H1 (cell line): ENCODE measurements around the gene TUBD1. TPM values are rescaled to one million over a fixed set of nuclear protein-coding genes. Genes with fewer than 3 reads are reported as not detected.

Source experiments
- CTCF ChIA-PET: fragments of 300-600 bp; sonication (Branson Sonifier 250); formaldehyde crosslinking; loops from one replicate; lab custom pipeline; 2021; ENCODE audit not compliant: partially characterized antibody; lab: Charles Lee
- POLR2A ChIA-PET: fragments of 300-600 bp; sonication (Branson Sonifier 250); formaldehyde crosslinking; loops from one replicate; lab custom pipeline; 2021; ENCODE audit warnings: inconsistent platforms; ENCODE audit not compliant: partially characterized antibody; lab: Charles Lee
- DNase-seq, 2 experiments: peaks; one replicate each; pipeline versions ENCODE4 v3.0.0 to v3.0.0-alpha.2; 2010 to 2022; ENCODE audit warnings: low spot score in 2 of 2, low read depth in 1 of 2, mixed read lengths in 1 of 2
- FAIRE-seq: peaks from 2 replicates; lab custom pipeline; 2011; peaks lifted over from hg19 to GRCh38; lab: Jason Lieb, UNC
- H2AFZ ChIP-seq: 2 replicates; pipeline ENCODE4 v1.8.1; 2012; ENCODE audit warnings: low read length, inconsistent platforms
- H2AK5ac ChIP-seq: 2 replicates; pipeline ENCODE4 v1.6.1; 2013; ENCODE audit warnings: low read depth, low read length
- H2BK120ac ChIP-seq: replicated peaks from 2 replicates; pipeline ENCODE3; 2013; ENCODE audit warnings: low read depth, low read length, inconsistent platforms
- H2BK12ac ChIP-seq: 2 replicates; pipeline ENCODE4 v1.6.1; 2013; ENCODE audit warnings: low read depth, low read length
- H2BK15ac ChIP-seq: 2 replicates; pipeline ENCODE4 v1.6.1; 2013; ENCODE audit warnings: low read length
- H2BK20ac ChIP-seq: 2 replicates; pipeline ENCODE4 v1.6.1; 2013; ENCODE audit warnings: low read length
- H2BK5ac ChIP-seq: 2 replicates; pipeline ENCODE4 v1.6.1; 2013; ENCODE audit warnings: low read depth, low read length
- H3K14ac ChIP-seq: 2 replicates; pipeline ENCODE4 v1.6.1; 2013; ENCODE audit warnings: inconsistent platforms; ENCODE audit not compliant: insufficient read length
- H3K18ac ChIP-seq: 2 replicates; pipeline ENCODE4 v1.6.1; 2013; ENCODE audit warnings: low read length; ENCODE audit errors: extremely low read depth
- H3K23ac ChIP-seq: 2 replicates; pipeline ENCODE4 v1.6.1; 2013; ENCODE audit warnings: inconsistent platforms; ENCODE audit not compliant: insufficient read length
- H3K23me2 ChIP-seq: 2 replicates; pipeline ENCODE4 v1.6.1; 2013; ENCODE audit warnings: low read depth, low read length
- H3K27ac ChIP-seq: 2 replicates; pipeline ENCODE4 v1.6.1; 2011; ENCODE audit warnings: low read depth, low read length, inconsistent platforms
- H3K27me3 ChIP-seq, 4 experiments: replicated peaks in 1 of 4; 1 replicate in 1 of 4; 2 replicates in 3 of 4; pipeline versions ENCODE4 v1.6.1 to v1.8.1; 2011 to 2013; ENCODE audit warnings: low read length in 3 of 4, mild to moderate bottlenecking in 3 of 4, inconsistent platforms in 2 of 4, mixed read lengths in 2 of 4, moderate library complexity in 1 of 4; ENCODE audit not compliant: control insufficient read depth in 3 of 4, insufficient read depth in 3 of 4; ENCODE audit errors: extremely low read depth in 1 of 4
- H3K36me3 ChIP-seq, 4 experiments: 2 replicates each; pipeline versions ENCODE4 v1.6.1 to v1.8.1; 2011 to 2013; ENCODE audit warnings: mild to moderate bottlenecking in 4 of 4, low read length in 3 of 4, moderate library complexity in 2 of 4, control low read depth in 1 of 4, inconsistent platforms in 1 of 4; ENCODE audit not compliant: insufficient read depth in 4 of 4, control insufficient read depth in 2 of 4
- H3K4ac ChIP-seq: replicated peaks from 2 replicates; pipeline ENCODE3; 2013; ENCODE audit warnings: low read length, low read depth, mixed read lengths, inconsistent platforms; ENCODE audit not compliant: insufficient read length
- H3K4me1 ChIP-seq, 4 experiments: replicated peaks in 1 of 4; 1 replicate in 1 of 4; 2 replicates in 3 of 4; pipeline versions ENCODE4 v1.6.1 to v1.8.1; 2011 to 2013; ENCODE audit warnings: low read length in 3 of 4, inconsistent platforms in 2 of 4, mixed read lengths in 1 of 4; ENCODE audit not compliant: insufficient read depth in 4 of 4, control insufficient read depth in 3 of 4
- H3K4me2 ChIP-seq, 2 experiments: 2 replicates each; pipeline versions ENCODE4 v1.6.1 to v1.8.1; 2011 to 2013; ENCODE audit warnings: low read depth in 2 of 2, low read length in 2 of 2, control low read depth in 1 of 2, inconsistent platforms in 1 of 2, mild to moderate bottlenecking in 1 of 2; ENCODE audit not compliant: insufficient read depth in 1 of 2
- H3K4me3 ChIP-seq, 4 experiments: fragments of 200-600, 300-600 bp in 1 of 4; sonication (generic), shearing (Covaris generic), sonication (Bioruptor Twin) in 1 of 4; 2 replicates each; pipeline versions ENCODE4 v1.5.1 to v1.8.1; 2011 to 2016; ENCODE audit warnings: low read length in 4 of 4, low read depth in 3 of 4, control low read depth in 2 of 4, inconsistent platforms in 2 of 4, mild to moderate bottlenecking in 2 of 4, mixed read lengths in 1 of 4, moderate library complexity in 1 of 4; ENCODE audit not compliant: insufficient read depth in 2 of 4; ENCODE audit errors: extremely low read depth in 1 of 4
- H3K56ac ChIP-seq: replicated peaks from 2 replicates; pipeline ENCODE3; 2013; ENCODE audit warnings: low read depth, mild to moderate bottlenecking, mixed read lengths, low read length, inconsistent platforms; ENCODE audit not compliant: insufficient read length
- H3K79me1 ChIP-seq: 2 replicates; pipeline ENCODE4 v1.6.1; 2013; ENCODE audit warnings: low read depth, low read length, control low read depth
- H3K79me2 ChIP-seq, 2 experiments: 2 replicates each; pipeline versions ENCODE4 v1.6.1 to v1.8.1; 2012 to 2013; ENCODE audit warnings: low read length in 2 of 2, mild to moderate bottlenecking in 2 of 2, inconsistent platforms in 1 of 2; ENCODE audit not compliant: insufficient read depth in 2 of 2, control insufficient read depth in 1 of 2
- H3K9ac ChIP-seq, 4 experiments: replicated peaks in 1 of 4; 1 replicate in 1 of 4; 2 replicates in 3 of 4; pipeline versions ENCODE4 v1.6.1 to v1.8.1; 2011 to 2013; ENCODE audit warnings: low read depth in 3 of 4, low read length in 3 of 4, control low read depth in 2 of 4, mild to moderate bottlenecking in 2 of 4, moderate library complexity in 2 of 4, inconsistent platforms in 1 of 4; ENCODE audit errors: extremely low read depth in 1 of 4
- H3K9me3 ChIP-seq, 2 experiments: 2 replicates each; pipeline versions ENCODE4 v1.6.1 to v1.8.1; 2012 to 2013; ENCODE audit warnings: mild to moderate bottlenecking in 2 of 2, moderate library complexity in 2 of 2, control low read depth in 1 of 2, inconsistent platforms in 1 of 2, low read depth in 1 of 2, low read length in 1 of 2, mixed read lengths in 1 of 2; ENCODE audit not compliant: insufficient read depth in 2 of 2
- H4K20me1 ChIP-seq, 2 experiments: replicated peaks in 1 of 2; 2 replicates each; pipeline versions ENCODE3 to v1.8.1; 2011 to 2013; ENCODE audit warnings: inconsistent platforms in 2 of 2, low read length in 2 of 2, mild to moderate bottlenecking in 1 of 2; ENCODE audit not compliant: insufficient read depth in 2 of 2, control insufficient read depth in 1 of 2
- H4K5ac ChIP-seq: 2 replicates; pipeline ENCODE4 v1.6.1; 2013; ENCODE audit warnings: low read length, low read depth, mixed read lengths, inconsistent platforms; ENCODE audit not compliant: insufficient read length
- H4K8ac ChIP-seq: 2 replicates; pipeline ENCODE4 v1.8.0; 2013; ENCODE audit warnings: mild to moderate bottlenecking, moderate library complexity, low read length, inconsistent platforms; ENCODE audit not compliant: insufficient read depth; ENCODE audit errors: extremely low read depth
- H4K91ac ChIP-seq: replicated peaks from 2 replicates; pipeline ENCODE3; 2013; ENCODE audit warnings: low read length, mixed read lengths, inconsistent platforms; ENCODE audit not compliant: insufficient read length
- EP300 ChIP-seq, 2 experiments: IDR thresholded peaks; 1 replicate in 1 of 2; 2 replicates in 1 of 2; pipeline ENCODE4 v1.6.1; 2011 to 2012; ENCODE audit warnings: low read depth in 2 of 2, low read length in 2 of 2, mild to moderate bottlenecking in 2 of 2, borderline replicate concordance in 1 of 2, inconsistent platforms in 1 of 2, moderate library complexity in 1 of 2
- HDAC2 ChIP-seq, 2 experiments: fragments of 300-600 bp in 1 of 2; sonication (generic) in 1 of 2; IDR thresholded peaks; 2 replicates each; pipeline ENCODE4 v1.6.1; 2011 to 2012; ENCODE audit warnings: low read depth in 2 of 2, low read length in 2 of 2, mild to moderate bottlenecking in 2 of 2, moderate library complexity in 2 of 2, borderline replicate concordance in 1 of 2, inconsistent platforms in 1 of 2
- WGBS, 2 experiments: shearing (Covaris generic) in 1 of 2; methylation state at CpG; one replicate each; pipeline versions ENCODE4 v1.1.6 to v1.1.7; 2013 to 2015; ENCODE audit warnings: low lambda C conversion rate in 2 of 2, mixed read lengths in 2 of 2, inconsistent platforms in 1 of 2, low coverage in 1 of 2, missing lambda C conversion rate in 1 of 2; ENCODE audit not compliant: insufficient replicate concordance in 2 of 2, insufficient coverage in 1 of 2, insufficient read length in 1 of 2; ENCODE audit errors: extremely low coverage in 1 of 2, missing lambda C conversion rate in 1 of 2; 5-methylcytosine and 5-hydroxymethylcytosine counted together
- polyA plus RNA-seq, 7 experiments: library from polyadenylated mRNA; depleted of rRNA in 3 of 7; stranded (reverse) in 5 of 7; unstranded in 2 of 7; fragments of >200 nt in 5 of 7; fragments of 200-250 nt in 2 of 7; gene quantifications; 1 replicate in 5 of 7; 2 replicates in 1 of 7; 4 replicates in 1 of 7; pipeline versions ENCODE4 v1.2.1 to v1.2.3, GENCODE V29; 2011 to 2013; ENCODE audit warnings: missing spikeins in 2 of 7, mixed read lengths in 2 of 7
- total RNA-seq: library from RNA; stranded (reverse); fragmentation: NEBNext Ultra II Directional; extraction: Animal tissue kit (Norgen Biotek cat#: 25700); gene quantifications from 2 replicates; pipeline ENCODE4 v1.2.1, GENCODE V29; 2021
- TF ChIP-seq, protein P1 (sequence below): IDR thresholded peaks from 2 replicates; pipeline ENCODE4 v1.6.1; 2012; ENCODE audit warnings: inconsistent platforms
- TF ChIP-seq, protein P2 (sequence below): IDR thresholded peaks from 2 replicates; pipeline ENCODE4 v1.6.1; 2011; ENCODE audit warnings: low read depth, mild to moderate bottlenecking, low read length; ENCODE audit not compliant: insufficient read depth

Gene TUBD1
- total and polyA plus RNA-seq, 2 of the 8 experiments (the other 6 are each of a cell fraction or from before 2014, with no cell fraction given): 9.1 to 17.5 TPM

DNA sequence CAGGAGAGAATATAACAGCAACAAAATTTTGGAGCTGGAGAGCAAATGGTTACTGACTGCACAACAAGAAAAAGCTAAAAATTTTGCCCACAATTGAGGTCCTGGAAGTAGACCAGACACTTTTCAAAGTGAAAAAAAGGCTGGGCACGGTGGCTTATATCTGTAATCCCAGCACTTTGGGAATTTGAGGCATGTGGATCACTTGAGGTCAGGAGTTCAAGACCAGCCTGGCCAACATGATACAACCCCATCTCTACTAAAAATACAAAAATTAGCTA is 22.9 kb downstream of the TUBD1 start:
- FAIRE-seq (no peak), DNase-seq (no peak)
- Histone ChIP-seq H3K23ac (no peak overlapping the region), H3K9ac (no peak overlapping the region), H3K27me3 (no peaks in the 10 kb centered on the region), H3K56ac (no peak overlapping the region), H3K18ac (no peak overlapping the region), H2BK120ac (no peak overlapping the region), H2BK15ac (no peak overlapping the region), H3K27ac (no peak overlapping the region), H3K36me3 (peaks cover 0 to 12% (median 4%) of the 10 kb centered on the region in 4 experiments; a peak in 2 of 8 replicates), H3K4me1 (no peaks in the 10 kb centered on the region), H3K14ac (no peak overlapping the region), H4K20me1 (no peaks in the 10 kb centered on the region), H3K23me2 (no peaks in the 10 kb centered on the region), H3K9me3 (no peaks in the 10 kb centered on the region; a peak in 1 of 4 replicates), H3K4me2 (no peak overlapping the region), H3K79me2 (no peaks in the 10 kb centered on the region), H4K8ac (no peak overlapping the region), H2BK5ac (no peak overlapping the region), H3K79me1 (no peaks in the 10 kb centered on the region), H2BK20ac (no peak overlapping the region), H3K4me3 (no peak overlapping the region), H3K4ac (no peak overlapping the region), H4K91ac (no peak overlapping the region), H2AK5ac (no peak overlapping the region), H2BK12ac (no peak overlapping the region), H2AFZ (no peak overlapping the region), H4K5ac (no peak overlapping the region)
- CTCF ChIA-PET: interaction anchor here (0.6 to 2.5 kb wide), 8 partner anchors 9 to 120 kb away, joined by 3 to 9 read pairs (median 3); no protein-coding TSS in a partner anchor
- WGBS, 2 experiments: 90% methylated on average over 1 of the region's 1 CpG; no CpG with 5 or more reads in 1 of the 2 experiments
- TF ChIP-seq, protein P1, sequence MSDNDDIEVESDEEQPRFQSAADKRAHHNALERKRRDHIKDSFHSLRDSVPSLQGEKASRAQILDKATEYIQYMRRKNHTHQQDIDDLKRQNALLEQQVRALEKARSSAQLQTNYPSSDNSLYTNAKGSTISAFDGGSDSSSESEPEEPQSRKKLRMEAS: no peak
- TF ChIP-seq, protein P2, sequence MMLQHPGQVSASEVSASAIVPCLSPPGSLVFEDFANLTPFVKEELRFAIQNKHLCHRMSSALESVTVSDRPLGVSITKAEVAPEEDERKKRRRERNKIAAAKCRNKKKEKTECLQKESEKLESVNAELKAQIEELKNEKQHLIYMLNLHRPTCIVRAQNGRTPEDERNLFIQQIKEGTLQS: no peak
- no peak for TF ChIP-seq EP300 (IDR thresholded peaks at IDR 0.05; ENCODE audit: borderline replicate concordance in 1 of 2, low read depth in 2 of 2, low read length in 2 of 2)
- no peak for TF ChIP-seq HDAC2 (IDR thresholded peaks at IDR 0.05; ENCODE audit: borderline replicate concordance in 1 of 2, low read depth in 2 of 2, low read length in 2 of 2)
- POLR2A ChIA-PET: interaction anchor here (0.9 to 2.6 kb wide), 5 partner anchors 9 to 29 kb away, joined by 3 to 9 read pairs (median 5); no protein-coding TSS in a partner anchor
